Islet of Langerhans (tissue), 1 donor: Measurements from ENCODE around the gene TIPARP.
"Not testable (repeated sequence)": the region's sequence is repeated elsewhere in the genome, so short reads cannot be mapped to it uniquely, and the experiment has no call there.

ENCODE experiments used
- FAIRE-seq: peaks from one replicate; lab custom pipeline; 2011; peaks lifted over from hg19 to GRCh38; lab: Jason Lieb, UNC

The TIPARP gene

DNA sequence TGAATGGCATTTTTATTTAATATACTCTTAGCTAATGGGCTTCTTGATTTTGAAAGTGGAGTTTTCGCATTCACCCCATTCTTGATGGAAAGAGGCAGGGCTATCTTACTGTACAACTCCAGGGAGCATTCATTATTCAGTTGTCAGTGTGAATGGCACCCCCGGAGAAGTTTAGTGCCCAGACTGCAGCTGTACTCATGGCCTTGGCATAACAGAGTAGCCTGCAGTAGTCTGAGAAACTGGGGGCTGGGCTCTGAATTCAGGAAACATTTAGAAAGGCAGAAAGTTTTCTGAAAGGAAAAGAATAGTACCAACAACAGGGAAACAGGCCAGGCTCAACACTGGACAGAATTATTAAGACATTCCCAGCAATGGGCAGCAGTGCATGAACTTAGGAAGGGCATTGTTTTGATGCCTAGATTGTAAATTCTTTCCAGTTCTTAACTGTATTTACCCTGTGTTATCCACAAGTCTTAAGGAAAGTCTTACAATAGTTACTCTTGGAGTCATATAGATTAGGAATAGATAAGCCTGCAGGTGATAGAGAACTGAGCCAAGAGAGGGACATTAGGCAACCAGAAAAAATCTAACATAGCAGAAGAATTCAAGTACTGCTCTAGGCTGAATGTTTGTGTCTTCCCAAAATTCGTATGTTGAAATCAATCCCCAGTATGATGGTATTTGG is 44.4 kb downstream of the TIPARP start:
- no peak for FAIRE-seq

DNA sequence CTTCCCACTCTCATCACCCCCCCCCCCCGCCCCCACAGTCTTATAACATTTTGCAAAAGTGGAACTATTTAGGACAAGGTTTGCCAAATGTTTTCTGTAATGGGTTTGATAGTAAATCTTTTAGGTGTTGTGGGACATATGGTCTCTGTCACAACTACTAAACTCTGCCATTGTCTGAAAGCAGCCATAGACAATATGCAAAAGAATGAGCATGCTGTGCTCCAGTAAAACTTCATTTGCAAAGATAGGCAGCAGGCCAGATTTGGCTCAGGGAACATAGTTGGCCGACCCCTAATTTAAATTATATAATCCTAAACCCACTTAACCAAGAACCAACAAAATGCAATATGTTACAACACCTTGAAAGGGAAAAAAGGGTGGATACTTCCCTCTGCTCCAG is 46.4 kb downstream of the TIPARP start:
- FAIRE-seq: no peak

DNA sequence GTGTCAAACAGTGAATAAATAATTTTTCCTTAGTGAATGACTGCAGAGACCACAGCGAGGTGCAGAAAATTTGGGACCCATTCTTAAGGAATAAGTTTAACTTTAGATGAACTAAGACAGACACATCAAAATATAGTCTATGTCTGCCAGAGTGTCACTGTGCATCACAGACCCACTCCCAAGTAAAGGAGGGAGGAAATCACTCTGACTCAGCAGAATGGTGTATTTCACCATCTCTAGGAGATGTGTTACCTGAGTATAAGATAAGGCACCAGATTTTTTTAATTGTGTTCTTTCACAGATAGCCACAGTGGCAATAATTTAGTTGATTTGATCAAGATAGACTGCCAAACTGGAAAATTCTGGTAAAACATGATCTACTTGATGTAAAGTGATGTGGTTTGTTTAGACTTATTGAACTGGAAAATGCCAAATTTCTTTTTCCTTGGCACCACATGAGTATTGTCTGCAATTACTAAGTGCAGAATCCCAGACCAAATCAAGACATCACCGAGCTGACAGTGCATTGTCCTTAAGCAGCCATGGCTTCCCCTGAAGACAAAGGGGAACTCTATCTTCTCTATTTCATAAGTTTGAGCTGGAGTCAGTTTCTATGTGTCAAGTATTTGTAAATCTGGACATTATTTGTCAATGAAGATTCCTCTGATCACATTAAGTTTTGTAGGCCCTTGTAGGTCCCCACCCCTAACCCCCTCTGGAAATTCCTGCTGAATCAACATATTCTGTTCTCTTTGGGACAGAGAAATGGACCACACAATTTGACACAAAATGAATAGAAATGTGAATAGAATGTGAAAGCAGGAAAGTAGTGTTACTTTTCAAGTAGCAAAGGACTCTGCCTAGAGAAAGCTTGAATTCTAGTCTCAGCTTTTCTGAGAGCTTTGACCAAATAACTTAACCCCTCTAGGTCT is 47.6 kb downstream of the TIPARP start:
- no peak for FAIRE-seq

DNA sequence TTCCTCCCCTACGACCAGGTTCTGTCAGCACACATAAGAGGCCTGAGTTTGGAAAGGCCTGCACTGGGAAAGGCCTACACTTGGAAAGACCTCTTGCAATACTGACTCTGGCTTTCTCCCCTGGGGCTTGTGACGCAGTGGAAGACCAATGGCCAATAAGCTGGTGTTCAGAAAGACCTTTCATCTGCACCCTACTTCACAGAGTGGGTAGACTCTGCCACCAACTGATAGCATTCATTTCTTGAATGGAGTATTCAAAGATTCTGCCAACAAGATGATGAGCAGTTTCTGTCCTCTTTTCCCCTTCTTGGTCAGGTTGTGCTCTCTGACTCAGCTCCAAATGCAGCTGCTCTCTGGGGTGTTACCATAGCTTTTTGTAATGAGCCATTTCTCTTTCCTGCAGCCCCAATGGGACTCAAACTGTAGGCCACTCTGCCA is 48.8 kb downstream of the TIPARP start:
- no peak for FAIRE-seq

DNA sequence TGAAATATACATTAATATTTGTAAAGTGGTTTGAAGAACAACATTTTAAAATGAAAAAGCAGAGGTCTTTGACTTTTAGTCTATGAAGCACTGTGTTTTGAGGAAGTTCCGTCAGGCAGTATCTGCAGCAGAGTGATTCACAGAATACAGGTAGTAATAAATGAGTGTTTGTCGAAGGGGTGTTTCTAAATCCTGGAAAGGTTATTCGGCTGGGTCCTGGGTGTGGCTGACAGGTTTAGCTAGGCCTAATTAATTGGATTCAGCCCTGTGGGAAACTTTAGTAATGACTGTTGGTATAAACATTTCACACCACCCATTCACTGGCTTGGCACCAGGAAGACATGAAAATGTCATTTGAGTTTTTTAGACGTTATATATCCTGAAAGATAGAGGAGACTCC is 51.3 kb downstream of the TIPARP start:
- no peak for FAIRE-seq

DNA sequence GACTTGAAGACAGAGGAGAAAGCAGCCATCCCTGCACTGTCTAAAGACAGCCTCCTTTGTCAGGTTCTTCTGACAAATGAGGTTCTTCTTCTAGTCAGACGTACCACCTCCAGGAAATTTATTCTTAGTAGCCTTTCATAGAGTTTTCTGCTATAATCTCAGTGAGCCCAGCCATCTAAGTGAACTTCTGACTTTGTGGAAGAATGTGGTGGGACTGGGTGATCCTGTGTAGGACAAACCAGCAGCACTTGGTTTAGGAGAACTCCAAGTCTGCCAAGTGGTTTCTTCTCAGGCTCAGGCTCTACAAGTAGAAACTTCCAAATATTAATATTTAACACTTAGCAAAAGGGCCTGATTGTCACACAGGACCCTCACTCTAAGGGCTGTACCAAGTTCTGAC is 52.1 kb downstream of the TIPARP start:
- FAIRE-seq: no peak

DNA sequence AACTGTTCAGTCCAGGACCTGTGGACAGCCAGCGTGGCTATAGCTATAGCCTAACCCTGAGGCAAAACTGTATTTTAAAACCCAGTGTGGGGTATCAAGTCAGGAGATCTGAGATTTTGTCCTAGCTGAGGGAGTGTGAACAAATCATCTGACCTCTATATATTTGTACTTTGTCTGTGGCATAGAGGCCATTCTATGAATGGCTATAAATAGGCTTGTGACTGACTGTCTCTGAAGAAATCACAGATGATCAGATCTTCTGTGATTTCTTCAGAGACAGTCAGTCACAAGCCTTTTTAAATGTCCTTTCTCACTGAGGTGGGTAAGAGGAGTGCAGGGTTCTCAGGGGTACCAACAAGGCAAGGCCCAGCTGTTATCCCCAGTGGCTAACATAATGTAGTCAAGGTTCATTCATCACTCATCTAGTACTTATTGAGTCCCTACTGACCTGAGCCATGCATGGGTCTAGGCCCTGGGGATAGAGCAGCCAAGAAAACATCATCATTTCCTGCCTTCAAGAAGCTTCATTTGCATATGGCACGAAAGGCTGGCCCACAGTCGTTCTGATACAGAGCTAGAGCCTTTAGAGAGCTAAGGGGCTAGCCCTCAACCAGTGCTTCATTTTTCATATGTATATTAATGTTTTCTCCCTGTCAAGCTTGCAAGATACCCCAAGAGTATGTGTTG is 53.3 kb downstream of the TIPARP start:
- no peak for FAIRE-seq

DNA sequence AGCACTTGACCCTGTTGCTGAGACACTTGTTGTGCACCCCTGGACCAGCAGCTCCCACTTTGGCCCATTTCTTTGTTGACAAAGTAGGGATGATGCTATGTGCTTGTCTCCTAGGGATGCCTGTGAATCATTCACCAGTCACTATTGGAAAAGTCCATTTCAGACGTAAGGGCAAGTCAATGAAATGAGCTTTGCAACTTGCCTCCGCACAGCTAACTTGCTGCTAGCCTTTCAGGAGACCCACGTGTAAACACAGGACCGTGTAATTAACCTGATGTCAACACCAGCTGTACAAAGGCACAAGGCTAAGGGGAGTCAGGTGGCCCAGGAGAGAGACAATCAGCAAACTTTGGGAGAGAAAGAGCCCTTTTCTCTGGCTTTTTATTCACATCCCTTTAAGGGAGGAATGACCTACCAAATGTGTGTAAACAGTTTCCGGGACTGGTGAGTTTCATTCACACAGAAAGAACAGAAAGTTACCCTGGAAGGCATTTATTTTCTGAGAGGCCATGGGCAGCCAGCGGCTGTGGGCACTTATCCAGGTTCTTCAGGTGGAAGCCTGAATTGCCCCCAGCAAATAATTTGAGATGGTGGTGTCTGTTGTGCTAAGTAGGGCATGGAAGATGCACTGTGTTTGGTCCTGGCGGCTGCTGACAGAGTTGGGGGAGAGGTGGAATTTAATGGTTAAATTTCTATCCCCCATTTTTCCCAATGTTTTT is 54.0 kb downstream of the TIPARP start:
- FAIRE-seq: no peak

DNA sequence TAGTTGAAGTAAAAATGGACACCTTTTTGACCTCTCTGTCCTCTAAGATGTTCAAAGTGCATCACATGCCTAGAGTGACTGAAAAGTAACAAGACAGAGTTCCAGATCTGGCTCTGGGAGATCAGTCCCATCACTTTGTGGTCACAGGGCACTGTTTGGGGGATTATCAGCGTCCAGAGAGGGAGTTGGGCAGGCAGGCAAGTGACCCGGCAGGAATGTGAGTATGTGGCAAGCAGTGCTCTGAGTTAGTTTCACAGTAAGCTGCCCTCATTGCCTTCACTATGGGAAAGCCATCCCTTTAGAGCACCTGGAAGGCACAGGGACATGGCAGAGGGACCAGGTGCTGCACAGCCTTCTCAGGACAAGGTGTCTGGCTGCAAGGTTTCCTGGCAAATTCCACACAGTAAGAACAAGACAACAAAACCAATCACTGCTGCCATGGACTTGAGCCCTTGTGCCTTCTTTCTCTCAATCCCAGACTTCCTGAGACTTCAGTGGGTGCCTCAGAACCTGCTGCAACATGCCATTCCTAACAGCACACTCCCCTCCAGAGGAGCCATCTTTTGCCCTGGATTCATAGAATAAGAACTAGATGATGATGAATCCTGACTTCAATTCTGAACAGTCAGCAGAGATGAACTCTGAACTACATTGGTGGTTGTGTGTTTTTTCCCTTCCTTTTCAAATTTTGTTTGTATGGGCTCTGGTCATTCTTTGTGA is 55.2 kb downstream of the TIPARP start:
- no peak for FAIRE-seq

DNA sequence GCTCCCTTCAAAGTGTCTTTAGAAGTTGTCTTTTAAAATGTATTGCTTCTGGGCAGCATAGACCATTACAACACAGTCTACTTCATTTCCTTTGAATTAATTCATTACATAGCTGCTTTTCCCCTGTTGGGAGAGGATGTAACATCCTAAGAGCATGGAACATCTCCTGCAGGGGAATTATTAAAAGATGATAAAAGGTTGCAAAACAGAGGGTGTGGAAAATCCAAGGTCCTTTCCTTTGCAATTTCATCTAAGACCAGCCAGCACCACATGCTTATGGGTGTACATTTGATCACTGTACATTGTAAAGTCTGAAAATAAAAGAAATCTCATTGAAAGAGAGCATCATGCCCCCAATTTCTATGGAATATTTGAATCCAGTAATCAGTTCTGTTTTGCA is 57.4 kb downstream of the TIPARP start:
- no peak for FAIRE-seq

DNA sequence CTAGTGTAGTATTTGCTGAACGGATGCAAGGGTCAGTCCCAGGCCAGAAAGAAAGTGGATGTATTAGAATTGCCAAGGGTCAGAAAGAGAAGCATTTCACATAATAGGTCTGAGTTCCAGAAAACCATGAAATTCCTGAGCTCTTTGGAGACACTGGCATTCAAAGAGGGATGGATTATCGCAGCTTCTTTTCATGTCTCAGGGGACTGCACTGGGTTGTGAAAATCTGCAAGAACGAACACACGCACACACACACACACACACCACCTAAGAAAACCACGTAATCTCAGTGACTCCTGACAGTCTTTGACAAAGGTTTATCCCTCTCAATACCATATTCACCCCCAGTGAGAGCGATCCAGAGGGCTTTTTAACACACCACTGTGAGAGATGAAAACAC is 57.9 kb downstream of the TIPARP start:
- FAIRE-seq: no peak

DNA sequence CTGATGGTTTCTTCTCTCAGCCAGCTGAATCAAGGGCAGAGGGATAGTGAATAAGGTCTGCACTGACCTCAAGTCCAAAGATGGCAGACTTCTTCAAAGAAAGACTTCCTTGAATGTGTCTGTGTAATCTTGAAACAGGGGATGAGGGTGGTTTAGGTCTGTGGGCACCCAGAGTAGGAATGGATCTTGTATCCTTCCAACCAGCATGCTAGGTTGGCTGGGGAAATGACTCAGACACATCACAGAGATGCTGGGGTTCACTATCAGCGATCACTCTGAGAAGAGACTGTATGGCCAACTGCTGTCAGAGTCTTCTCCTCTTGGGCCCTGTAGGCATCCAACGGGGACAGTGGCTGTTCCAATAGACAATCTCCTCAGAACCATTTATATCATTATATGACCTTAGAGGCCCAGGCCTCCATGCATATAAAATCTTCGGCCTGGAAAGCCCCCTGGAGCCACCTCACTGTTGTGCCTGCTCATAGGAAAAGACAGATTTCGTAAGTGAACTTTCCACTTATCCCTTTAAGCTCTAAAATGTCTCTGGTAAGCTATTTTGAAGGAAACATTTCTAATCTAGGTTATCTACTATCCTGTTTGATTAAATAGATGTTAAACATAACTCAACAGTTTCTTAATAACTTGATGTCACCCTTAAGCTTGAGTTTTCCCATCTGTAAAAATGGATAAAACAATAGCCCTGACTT is 58.5 kb downstream of the TIPARP start:
- no peak for FAIRE-seq

DNA sequence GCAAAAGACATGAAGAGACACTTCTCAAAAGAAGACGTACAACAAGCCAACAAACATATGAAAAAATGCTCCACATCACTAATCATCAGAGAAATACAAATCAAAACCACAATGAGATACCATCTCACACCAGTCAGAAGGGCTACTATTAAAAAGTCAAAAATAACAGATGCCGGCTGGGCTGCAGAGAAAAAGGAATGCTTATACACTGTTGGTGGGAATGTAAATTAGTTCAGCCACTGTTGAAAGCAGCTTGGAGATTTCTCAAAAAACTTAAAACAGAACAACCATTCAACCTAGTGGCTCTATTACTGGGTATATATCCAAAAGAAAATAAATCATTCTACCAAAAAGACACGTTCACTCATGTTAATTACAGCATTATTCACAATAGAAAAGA is 60.3 kb downstream of the TIPARP start:
- not testable (repeated sequence) for FAIRE-seq

DNA sequence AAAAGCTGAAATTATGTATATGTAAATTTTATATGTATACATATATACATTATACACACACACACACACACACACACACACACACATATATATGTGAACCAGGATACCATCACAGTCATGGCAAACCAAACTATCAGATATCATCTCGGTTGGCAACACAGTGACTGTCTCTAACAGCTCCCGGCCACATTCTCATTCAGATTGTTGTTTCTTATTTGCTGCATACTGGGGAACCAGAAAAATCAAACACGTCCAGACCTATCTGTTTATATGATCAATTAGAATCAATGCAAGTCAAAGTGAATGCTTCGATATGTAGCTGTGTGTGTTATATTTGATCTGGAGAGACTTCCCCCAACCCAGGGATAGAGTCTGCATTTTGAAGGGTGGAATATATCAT is 61.1 kb downstream of the TIPARP start:
- FAIRE-seq: no peak

DNA sequence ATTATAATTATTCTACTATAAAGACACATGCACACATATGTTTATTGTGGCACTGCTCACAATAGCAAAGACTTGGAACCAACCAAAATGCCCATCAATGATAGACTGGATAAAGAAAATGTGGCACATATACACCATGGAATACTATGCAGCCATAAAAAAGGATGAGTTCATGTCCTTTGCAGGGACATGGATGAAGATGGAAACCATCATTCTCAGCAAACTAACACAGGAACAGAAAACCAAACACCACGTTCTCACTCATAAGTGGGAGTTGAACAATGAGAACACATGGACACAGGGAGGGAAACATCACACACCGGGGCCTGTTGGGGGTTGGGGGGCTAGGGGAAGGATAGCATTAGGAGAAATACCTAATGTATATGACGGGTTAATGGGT is 62.7 kb downstream of the TIPARP start:
- not testable (repeated sequence) for FAIRE-seq

DNA sequence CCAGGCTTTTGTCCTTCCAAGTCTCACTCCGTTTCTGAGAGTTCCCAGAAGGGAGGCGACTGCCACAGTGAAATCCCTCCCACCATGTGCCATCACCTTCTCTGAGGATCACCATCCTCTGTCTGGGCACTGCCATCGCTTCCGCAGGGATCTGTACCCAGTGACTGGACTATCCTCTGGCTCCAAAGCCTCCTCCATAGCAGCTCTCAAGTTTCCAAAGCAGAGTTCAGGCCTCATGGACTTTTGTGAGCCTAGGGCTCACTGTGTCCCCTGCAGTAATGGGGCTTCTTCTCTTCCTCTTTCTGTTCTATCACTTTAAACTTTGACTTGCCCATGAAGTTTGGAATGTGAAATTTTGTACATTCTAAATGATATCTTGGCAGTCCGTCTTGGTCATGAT is 63.9 kb downstream of the TIPARP start:
- FAIRE-seq: no peak

DNA sequence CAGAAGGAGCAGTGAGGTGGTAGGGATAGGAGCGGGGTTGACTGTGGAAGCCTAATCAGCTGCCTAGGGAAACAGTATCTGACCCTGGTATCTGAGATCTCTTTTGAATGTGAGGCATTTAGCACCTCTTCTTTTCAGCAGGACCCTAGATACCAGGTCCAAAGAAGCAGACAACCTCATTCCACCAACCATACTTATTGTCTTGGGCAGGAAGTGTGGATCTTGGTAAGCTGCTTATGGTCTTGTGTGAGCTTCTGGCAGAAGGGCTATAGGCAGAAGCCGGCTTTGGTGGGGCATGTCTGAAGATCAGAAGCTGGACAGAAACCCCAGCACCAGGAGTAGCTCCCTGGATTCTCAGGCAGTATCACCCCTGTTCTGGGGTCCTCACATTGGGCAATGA is 65.6 kb downstream of the TIPARP start:
- FAIRE-seq: no peak

DNA sequence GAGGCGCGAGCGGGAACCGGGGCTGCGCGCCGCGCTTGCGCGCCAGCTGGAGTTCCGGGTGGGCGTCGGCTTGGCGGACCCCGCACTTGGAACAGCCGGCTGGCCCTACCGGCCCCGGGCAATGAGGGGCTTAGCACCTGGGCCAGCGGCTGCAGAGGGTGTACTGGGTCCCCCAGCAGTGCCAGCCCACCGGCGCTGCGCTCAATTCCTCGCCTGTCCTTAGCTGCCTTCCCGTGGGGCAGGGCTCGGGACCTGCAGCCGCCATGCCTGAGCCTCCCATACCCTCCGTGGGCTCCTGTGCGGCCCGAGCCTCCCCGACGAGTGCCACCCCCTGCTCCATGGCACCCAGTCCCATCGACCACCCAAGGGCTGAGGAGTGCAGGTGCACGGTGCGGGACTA is 66.2 kb downstream of the TIPARP start:
- not testable (repeated sequence) for FAIRE-seq

DNA sequence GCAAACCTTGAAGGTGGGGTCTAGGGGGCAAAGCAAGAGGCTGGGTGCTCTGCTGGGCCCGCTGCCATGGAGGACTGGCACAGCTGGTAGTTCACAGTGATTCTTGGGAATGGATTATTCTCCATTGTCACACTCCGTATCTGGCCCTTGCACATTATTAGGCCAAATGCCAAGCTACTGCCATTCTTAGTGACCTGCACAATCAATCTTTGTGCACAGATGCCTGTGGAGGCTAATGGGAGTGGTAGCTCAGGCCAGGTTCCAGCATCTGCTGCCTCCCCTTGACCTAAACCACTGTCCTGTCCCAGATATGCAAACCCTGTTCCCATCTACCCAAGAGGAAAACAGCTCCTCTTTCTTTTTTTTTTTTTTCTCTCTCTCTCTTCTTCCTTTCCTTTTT is 67.5 kb downstream of the TIPARP start:
- no peak for FAIRE-seq

DNA sequence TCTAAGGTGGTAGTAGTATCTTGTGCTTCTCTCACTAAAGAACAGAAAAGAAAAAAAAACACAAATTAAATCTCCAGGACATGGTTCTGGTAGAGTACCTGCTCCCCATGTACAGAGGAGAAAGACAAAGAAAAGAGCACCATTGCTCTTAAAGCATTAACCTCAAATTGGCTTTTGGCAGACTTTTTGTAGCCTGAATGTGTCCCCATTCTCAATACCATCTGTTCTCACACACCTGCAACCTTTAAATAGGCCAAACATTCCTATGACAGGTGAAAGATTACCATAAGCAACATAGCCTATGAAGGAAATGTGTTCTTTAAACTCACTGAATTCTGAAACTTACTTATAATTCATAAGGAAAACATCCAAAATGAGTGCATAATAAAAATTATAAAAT is 68.0 kb downstream of the TIPARP start:
- no peak for FAIRE-seq

DNA sequence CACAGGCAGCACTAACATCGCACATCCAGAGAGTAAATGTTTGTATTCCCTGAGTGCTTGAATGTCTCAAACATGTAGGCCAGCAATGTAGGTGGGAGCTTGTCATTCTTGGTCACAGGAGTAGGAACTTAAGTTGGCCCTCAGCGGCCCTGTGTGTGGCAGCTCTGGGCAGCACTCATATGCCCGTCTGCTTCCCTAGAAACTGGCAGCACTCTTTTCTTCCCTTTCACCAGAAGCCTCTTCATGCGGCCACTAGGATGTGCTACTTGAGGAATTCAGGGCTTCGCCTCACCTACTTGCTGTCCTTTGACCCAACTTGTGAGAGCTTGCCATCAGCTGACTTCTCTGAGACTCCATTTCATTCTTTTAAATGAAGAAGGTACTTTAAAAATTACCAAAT is 69.5 kb downstream of the TIPARP start:
- no peak for FAIRE-seq
